Activated T-helper 9 cell treated with anti-CD3 and anti-CD28 coated beads, Interleukin-2, amount 50 U/mL, for 16 hours (primary cell): Measurements from ENCODE around the gene COL8A1.

Experiments
- DNase-seq: peaks from one replicate; pipeline ENCODE4 v3.0.0-alpha.2; 2020; ENCODE audit warnings: low read depth

Gene COL8A1

GRCh38 chr3:99674086-99674789, 35.8 kb downstream of the COL8A1 start:
- no peak for DNase-seq

- DNase-seq, result no peak
Measured at GRCh38 chr3:99678023-99678422, 39.6 kb downstream of the COL8A1 start.

GRCh38 chr3:99678896-99679295, 40.5 kb downstream of the COL8A1 start:
- no peak for DNase-seq

- no peak for DNase-seq
Measured at GRCh38 chr3:99681512-99681911, 43.1 kb downstream of the COL8A1 start.

GRCh38 chr3:99681976-99682375, 43.6 kb downstream of the COL8A1 start:
- DNase-seq, result no peak

- DNase-seq, result no peak
Measured at GRCh38 chr3:99683465-99683864, 45.1 kb downstream of the COL8A1 start.

GRCh38 chr3:99683876-99684275, 45.5 kb downstream of the COL8A1 start:
- no peak for DNase-seq

- DNase-seq, result no peak
Measured at GRCh38 chr3:99684644-99685043, 46.2 kb downstream of the COL8A1 start.

- DNase-seq, result no peak
Measured at GRCh38 chr3:99686469-99686868, 48.1 kb downstream of the COL8A1 start.

- DNase-seq, result no peak
Measured at GRCh38 chr3:99686955-99687612, 48.7 kb downstream of the COL8A1 start.

- no peak for DNase-seq
Measured at GRCh38 chr3:99690761-99691369, 52.5 kb downstream of the COL8A1 start.

GRCh38 chr3:99693636-99694035, 55.2 kb downstream of the COL8A1 start:
- DNase-seq, result no peak

- DNase-seq, result no peak
Measured at GRCh38 chr3:99696497-99696896, 58.1 kb downstream of the COL8A1 start.

GRCh38 chr3:99697250-99697649, 58.9 kb downstream of the COL8A1 start:
- no peak for DNase-seq

- no peak for DNase-seq
Measured at GRCh38 chr3:99698932-99699331, 60.5 kb downstream of the COL8A1 start.

GRCh38 chr3:99699841-99700240, 61.4 kb downstream of the COL8A1 start:
- no peak for DNase-seq

GRCh38 chr3:99700631-99701268, 62.4 kb downstream of the COL8A1 start:
- DNase-seq, result no peak

- DNase-seq, result no peak
Measured at GRCh38 chr3:99702953-99703943, 64.9 kb downstream of the COL8A1 start.

GRCh38 chr3:99704417-99704816, 66.0 kb downstream of the COL8A1 start:
- DNase-seq, result no peak

- no peak for DNase-seq
Measured at GRCh38 chr3:99706410-99706809, 68.0 kb downstream of the COL8A1 start.

- no peak for DNase-seq
Measured at GRCh38 chr3:99708207-99708745, 69.9 kb downstream of the COL8A1 start.
